HG03045 (cell line): ENCODE measurements around the gene UBR2.
"Not testable (repeated sequence)": the region's sequence is repeated elsewhere in the genome, so short reads cannot be mapped to it uniquely, and the experiment has no call there.

Experiments
- ATAC-seq: cut with Tn5 transposase; IDR thresholded peaks from one replicate; pipeline ENCODE4 v1.9.1; 2021; ENCODE audit warnings: mild to moderate bottlenecking, moderate library complexity; ENCODE audit not compliant: unreplicated experiment

Gene UBR2

DNA sequence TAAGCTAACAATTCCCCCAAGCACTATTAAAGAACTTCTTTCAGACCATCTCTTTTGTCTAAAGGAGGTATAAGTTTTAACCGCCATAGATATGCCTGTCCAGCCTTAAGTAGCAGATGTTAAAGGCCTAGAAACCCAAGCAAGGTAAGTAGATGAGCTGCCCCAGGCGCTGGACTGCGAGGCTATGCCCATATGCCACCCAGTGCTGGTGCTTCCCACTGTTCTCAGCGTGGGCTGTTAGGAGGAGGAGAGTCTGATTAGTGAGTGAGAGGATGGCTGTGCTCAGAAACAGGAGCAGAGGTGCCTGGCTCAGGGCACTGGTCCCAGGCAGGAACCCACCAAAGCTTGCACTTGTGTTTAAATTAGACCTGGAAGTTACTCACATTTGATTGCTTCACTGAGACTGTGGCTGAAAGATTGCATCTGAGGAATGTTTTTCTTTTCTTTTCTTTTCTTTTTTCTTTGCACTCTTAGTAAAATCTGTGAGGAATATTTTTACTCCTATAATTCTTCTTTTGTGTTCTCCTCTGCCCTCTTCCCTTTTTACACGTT lies 126.4 kb downstream of the UBR2 start:
- no peak for ATAC-seq

DNA sequence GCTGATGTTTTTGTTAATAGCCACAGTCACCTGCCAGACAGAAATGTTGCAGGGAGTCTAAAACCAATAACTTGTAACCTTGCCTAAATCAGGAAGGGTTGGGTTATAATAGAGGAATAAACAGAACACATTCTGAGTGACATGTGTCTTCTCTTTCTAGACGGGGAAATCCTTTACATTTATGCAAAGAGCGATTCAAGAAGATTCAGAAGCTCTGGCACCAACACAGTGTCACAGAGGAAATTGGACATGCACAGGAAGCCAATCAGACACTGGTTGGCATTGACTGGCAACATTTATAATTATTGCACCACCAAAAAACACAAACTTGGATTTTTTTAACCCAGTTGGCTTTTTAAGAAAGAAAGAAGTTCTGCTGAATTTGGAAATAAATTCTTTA lies 127.0 kb downstream of the UBR2 start:
- ATAC-seq: no peak

DNA sequence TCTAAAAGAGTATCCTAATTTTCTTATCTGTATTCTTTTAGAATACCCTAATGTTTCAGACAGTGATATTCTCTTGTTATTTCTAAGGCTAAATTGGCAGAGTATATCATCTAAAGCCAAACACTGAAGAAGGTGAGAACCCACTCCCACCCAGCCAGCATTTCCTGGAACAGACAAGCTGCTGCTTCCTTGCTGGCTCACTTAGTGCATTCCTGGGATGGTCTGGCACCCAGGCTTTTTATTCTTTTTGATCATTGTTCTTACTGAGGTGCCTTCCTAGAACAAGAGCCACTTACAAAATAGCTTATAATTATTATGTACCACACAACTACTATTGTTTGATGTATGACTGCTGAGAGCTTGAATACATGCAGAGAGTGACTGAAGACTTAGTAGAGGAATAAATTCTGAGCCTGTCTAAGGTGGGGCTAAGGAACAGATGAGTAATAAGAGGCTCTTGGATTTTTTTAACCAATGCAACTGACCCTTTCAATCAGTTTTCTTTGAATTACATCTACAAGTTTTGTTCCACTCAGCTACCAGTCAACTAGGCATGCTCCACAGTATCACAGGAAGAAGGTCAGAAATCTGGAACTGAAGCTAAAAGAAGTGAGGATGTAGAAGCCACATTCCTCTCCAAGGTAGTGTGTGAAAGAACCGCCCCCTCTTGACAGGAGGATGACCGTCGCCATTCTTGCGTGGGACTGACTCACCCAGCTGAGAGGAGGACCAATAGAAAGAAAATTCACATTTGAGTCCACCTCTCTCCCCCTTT lies 128.5 kb downstream of the UBR2 start:
- ATAC-seq: no peak

DNA sequence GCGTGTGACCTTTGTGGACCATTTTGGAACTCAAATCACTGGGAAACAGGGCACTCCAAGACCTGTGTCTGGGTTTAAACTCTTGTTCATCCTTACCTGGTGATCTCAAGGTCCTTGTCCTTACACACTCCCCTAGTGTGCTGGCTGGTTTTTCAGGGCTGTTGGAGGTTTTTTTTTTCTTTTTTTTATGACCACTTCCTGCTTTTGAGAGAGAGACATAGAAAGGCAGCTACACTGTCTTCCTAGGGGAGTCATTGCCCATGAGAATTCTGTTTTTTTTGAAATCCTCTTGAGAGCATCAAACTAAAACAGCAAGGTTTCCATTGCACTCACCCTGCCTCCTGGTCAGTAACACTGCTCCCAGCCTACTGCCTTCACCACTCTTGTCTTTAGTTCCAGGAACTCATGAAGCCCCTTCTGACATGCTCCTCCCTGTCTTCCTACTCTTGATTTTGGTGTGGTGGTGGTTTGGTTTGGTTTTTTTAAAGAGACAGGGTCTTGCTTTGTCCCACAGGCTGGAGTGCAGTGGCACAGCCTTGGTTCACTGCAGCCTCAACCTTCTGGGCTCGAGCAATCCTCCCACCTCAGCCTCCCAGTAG lies 130.0 kb downstream of the UBR2 start:
- ATAC-seq: no peak

DNA sequence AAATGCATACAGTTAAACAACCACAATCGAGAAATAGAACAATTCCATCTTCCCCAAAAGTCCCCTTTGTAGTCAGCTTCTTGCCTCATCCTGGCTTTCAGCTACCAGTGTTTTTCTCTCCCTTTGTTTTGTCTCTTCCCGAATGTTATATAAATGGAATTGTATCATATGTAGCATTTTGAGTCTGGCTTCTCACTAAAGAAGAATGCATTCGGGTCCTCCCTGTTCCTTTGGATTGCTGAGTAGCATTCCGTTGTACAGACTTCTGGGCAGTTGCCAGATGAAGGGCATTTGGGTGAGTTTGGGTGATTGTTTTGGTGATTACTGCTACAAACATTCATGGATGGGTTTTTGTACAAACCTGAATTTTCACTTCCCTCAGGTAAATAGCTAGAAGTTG lies 130.8 kb downstream of the UBR2 start:
- no peak for ATAC-seq

DNA sequence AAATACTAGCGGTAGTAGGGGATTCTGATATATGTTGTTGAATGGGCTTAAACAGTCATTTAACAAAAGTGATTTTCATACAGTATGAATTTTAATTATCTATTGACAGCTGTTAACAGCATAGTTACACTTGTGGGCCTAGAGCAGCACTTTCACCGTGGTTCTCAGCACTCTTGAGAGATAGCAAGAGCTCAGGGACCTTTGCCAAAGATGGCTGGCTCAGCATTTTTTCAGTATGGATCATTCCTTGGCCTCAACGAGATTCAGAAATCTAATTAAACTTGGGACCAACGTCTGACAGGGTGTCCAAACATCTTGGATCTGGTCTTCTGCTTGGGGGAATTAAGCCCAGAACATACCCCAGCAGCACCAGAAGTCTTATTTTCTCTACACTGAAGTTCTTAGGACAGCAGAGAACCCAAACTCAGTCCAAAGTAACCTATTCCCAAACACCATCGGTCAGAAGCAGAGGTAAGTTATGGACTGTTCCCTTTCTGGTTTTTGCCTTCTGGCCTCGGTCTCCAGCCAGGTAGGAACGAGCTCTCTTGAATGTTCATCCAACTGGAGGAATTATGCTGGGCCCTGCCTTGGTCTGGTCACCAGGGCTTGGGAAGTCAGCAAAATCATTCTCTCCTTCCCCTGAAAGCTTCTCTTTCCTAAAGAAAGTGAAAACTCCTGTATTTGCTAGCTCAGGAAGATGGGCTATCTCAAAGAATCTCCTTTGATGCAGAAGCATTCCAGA lies 132.9 kb downstream of the UBR2 start:
- ATAC-seq: no peak

DNA sequence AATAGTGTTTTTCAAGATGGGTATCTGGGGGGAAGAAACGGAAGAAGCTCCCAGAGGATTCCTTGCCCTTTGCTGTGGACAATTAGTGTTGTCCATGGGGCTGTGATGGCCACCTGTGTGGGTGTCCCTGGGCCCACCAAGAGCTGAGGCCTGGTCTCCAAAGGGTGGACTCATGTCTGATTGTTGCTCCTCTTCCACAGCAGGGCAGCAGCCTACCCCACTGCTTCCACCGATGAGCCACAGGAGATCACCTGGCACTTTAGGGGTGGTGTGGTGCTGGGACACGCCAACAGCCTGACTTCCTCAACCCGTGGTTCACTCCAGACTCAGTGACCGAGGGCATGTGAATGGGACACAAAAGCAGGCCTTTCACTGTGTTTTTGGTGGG lies 133.4 kb downstream of the UBR2 start:
- ATAC-seq: no peak

DNA sequence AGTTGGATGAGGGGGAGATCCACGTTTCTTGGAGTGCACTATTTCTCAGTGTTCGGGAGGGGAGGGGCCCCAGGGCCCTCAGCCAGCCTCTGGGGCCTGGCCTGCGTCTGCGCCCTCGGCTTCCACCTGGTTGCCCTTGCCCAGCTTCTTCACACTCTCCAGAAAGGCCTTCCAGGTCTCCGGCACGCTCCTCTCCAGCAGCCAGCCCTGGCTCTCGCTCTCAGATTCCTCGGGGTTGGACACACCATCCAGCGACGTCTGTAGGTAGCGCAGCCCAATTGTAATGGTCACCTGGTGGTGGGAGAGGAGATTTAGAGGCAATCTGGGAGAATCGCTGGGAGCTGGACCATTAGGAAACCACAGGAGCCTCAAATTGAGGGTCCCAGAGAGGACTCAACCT lies 134.4 kb downstream of the UBR2 start:
- ATAC-seq: no peak

DNA sequence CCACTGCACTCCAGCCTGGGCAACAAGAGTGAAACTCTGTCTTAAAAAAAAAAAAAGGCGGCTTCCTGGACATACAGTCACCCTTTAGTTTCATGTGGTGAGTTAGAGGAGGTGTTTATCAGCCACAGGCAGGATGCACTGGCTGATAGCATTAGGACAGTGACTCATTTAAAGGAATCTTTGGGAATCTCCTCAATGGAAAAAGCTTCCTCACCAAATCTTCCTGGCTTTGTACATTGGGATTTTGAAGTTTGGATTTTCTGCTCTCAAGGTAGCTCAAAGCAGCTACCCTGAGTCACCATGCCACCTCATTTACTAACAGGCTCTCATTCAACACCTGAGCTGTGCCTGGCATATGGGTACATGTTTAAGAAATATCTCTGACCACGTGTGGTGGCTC lies 138.4 kb downstream of the UBR2 start:
- ATAC-seq: no peak

DNA sequence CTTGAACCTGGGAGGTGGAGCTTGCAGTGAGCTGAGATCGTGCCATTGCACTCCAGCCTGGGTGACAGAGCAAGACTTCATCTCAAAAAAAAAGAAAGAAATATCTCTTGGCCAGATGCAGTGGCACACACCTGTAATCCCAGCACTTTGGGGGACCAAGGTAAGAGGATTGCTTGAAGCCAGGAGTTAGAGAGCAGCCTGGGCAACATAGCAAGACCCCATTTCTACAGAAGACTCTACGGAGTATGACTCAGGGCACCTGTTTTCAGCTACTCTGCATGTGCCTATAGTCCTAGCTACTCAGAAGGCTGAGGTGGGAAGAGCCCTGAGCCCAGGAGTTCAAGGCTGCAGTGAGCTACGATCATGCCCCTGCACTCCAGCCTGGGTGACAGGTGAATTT lies 139.0 kb downstream of the UBR2 start:
- ATAC-seq: not testable (repeated sequence)

DNA sequence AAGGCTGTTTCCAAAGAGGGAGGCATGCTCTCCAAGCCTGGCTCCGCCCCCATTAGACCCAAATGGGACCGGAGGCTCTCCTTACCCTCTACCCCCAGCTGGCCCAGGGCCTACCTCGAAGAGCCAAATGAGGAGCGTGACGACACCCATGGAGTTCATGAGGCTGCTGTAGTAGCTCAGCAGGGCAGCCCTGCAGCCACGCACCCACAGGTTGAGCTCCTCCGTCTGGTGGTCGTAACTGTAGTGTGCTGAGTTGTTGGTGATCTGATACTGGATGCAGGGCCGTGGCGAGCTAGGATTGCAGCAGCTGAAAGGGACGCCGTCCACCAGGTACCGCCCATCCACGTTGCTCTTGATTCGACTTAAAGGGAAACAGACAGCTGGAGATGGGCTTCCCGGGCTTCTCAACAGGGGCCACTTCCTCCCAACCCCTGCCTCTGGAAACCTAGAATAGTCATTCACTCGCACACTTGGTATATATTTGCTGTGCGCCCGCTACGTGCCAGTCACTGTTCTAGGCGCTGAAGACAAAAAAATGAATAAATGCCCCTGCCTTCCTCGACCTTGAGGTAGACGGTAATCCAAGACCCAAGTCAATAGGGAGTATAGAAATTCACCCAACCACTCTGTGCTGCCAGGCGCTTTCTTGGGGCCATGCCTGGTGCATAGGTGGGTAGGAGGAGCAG lies 140.6 kb downstream of the UBR2 start:
- no peak for ATAC-seq

DNA sequence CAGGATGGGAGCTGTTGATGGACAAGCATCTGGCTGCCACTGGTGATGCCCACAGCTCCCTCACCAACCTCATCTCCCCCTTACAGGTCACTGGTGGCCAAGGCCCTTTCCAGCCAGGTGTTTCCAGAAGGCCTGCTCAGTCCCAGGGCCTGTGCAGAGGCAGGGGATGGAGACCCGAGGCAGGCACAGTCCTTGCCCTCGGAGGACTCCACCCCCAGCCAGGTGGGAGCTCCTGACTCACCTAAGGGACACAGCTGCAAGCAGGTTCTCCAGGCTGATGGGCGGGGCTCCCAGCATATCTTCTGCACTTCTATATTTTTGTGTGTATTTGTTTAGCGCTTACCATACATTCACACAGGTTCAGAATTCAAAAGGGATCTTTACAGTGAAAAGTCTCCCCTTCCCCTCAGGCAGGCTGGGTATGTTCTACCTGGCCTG lies 141.1 kb downstream of the UBR2 start:
- no peak for ATAC-seq

DNA sequence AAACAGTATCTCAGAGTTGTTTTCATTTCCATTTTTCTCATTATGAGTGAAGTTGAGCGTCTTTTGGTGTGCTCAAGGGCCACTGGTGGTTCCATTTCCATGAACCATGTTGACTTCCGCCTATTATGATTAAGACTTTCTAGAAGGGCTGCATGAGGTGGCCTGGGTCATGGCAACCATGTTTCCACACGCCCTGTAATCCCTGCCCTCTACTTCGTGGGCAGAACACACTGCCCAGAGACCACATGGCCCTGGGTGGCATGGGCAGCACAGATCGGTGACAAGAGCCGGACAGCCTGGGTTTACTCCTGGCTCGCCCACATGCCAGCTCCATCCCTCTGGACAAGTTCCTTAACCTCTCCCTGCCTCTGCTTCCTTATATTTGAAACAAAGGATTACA lies 143.8 kb downstream of the UBR2 start:
- ATAC-seq: no peak

DNA sequence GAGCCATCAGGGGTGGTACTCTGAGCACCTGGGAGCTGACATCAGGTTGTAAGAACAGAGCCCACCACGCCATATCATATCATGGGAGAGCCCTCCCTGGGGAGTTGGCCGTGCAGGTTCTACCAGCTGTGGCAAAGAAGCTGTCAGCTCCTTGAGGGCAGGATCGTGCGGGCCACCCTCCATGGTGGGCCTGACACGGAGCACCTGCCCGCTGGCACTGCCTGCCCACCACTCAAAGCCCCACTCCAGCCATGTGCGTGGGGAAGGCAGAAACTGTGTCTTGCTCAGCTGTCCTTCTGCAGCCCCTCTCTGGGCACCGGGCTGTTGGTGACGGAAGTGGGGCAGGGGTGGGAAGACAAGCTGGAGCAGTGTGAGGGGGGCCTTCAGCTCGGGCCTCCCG lies 144.3 kb downstream of the UBR2 start:
- ATAC-seq: no peak

DNA sequence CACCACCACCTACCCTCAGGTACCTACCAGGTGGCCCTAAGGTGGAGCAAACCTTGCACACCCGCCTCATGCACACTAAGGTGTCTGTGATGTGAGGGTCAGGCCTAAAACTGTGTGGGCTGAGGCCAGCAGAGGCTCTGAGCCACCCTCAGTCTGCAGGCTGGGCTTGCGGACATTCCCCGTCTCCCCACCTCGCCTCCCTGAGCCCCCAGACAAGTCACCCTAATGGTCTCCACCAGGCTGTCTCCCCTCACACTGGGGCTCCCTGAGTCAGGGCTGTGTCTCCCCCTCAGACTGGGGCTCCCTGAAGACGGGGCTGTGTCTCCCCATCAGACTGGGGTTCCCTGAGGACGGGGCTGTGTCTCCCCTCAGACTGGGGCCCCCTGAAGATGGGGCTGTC lies 146.0 kb downstream of the UBR2 start:
- ATAC-seq: no peak

DNA sequence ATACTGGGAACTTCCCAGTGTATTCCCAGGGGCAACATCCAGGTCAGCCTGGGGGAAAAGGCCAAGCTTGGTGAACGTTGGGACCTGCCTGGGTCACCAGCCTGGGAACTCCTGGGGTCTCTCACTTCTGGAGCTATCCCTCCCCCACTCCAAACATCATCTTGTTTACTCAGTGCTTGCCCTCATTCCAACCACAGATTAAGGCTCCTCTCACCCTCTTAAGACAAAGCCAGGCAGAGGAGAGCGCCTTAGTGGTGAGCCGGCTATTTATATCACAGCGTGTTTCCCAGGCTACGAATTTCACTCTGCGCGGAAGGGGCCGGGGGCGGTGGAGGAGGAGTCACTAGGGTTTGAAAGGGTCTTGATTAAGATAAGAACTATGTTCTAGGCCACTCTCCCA lies 146.5 kb downstream of the UBR2 start:
- ATAC-seq: no peak

DNA sequence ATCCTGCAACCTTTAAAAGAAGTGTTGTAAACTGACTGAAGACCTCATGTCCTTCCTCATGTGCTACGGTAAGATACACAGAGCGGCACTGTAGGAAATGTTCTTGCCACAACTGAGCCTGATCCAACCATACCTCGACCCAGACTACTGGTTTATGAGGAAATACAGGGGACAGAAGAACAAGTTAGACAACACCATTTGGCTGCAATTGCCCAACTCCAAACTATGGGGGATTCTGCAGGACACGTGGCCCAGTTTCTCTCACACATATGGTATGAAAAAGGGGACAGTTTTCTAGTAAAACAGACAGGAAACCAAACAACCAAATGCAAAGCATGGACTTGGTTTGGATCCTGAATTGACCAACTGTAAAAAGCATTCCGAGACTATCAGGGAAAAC lies 148.1 kb downstream of the UBR2 start:
- no peak for ATAC-seq

DNA sequence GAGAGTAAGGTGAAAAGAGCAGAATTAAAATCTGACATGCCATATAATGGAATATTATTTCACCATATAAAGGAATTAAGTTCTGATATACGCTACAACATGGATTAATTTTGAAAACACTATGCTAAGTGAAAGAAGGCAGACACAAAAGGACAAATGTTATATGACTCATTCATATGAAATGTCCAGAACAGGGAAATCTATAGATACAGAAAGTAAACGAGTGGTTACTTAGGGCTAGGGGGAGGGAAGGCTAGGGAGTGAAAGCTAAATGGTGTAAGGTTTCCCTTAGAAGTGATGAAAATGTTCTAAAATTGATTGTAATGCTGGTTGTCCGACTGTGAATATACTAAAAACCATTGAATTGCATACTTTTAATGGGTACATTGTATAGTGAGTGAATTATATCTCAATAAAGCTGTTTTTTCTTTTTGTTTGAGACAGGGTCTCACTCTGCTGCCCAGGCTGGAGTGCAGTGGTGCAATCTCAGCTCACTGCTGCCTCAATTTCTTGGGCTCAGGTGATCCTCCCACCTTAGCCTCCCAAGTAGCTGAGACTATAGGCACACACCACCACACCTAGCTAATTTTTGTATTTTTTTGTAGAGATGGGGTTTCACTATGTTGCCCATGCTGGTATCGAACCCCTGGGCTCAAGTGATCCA lies 150.4 kb downstream of the UBR2 start:
- no peak for ATAC-seq

DNA sequence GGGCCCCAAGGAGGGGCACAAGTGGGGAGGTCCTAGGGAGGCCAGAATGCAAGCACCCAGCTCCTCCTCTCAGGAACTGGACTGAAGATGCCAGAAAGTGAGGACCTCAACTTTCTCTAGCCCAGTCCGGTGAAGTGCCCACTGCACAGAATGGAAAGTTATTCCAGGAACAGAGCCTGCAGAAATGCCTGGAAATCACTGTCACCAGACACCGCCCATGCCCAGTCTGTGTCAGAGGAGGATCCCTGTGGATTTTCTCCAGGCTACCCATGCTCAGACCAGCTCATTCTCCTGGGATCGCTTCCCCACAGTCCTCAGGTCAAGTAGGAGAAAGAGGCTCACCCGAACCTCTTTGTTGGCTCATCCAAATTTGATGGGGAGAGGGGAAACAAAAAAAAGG lies 152.0 kb downstream of the UBR2 start:
- ATAC-seq: no peak

DNA sequence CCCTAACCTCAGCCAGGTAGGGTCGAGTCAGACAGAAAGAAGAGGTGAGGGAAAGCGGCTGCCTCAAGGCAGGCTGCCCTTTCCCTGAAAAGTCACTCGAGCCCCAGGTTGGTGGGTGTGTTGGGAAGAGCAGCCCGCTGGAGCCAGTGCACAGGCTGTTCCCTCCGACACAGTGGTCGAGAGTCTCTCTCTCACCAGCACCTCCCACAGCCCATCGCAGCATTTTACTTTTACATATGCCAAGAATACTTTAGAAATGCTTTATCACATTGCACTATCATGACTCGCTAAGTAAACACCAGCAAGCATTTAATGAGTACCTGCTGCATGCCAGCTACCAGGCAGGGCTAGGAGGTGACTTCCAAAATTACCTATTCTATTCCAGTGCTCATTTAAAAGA lies 156.9 kb downstream of the UBR2 start:
- no peak for ATAC-seq

DNA sequence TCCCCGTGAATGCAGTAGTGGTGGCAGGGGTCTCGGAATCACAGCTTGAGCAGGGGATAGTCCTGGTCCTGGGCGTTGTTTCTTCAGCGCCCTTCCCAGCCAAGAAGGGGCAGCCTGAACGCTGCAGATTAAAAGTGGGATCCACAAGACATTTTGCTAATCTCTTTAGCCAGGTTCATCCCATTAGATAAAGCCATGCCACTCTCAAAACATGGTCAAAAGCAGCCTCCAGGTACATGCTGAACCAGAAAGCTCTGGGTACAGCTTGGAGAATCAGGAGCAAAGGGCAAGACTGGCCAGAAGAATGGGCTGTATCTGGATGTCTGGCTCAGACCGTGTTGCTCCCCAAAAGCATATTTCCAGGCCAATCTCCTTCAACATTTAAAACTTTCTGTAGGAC lies 158.7 kb downstream of the UBR2 start, which contains the start of gene PRPH2:
PRPH2 (minus strand) TSS at position 101 of the 400 bp plus-strand sequence. CDS start 263 bp downstream, outside the sequence.
- no peak for ATAC-seq
